ENCODE results near the gene IL1RAPL2. TPM values are rescaled to one million over a fixed set of nuclear protein-coding genes. Genes with fewer than 3 reads are reported as not detected.

Gene IL1RAPL2
- total RNA-seq, 4 donors from 2014 or later: 0.50 to 1.3 (median 0.67) TPM

DNA sequence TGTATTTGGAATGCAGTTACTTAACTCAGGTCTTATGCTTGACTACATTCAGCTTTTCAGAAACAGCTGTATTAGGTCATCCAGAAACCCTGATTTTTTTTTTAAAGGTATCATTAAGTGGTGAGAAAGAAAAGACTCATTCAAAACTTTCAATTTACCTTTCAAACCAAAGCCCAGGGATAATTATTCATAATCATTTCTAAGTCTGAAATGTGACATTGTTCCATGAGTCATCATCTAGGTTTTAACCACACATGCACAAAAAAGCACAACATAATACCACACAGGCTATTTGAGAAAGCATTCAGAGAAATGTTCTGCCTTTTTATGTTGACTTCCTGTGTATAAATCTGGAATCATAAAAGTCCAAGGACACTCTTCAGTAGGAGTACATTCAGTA lies 288.2 kb downstream of the IL1RAPL2 start:
- Histone ChIP-seq H3K9me3 (no peaks in the 10 kb centered on the region), H3K4me1 (no peaks in the 10 kb centered on the region), H3K36me3 (no peaks in the 10 kb centered on the region), H3K27ac (replicated peaks in 1 of 4) (no peak overlapping the region), H3K27me3 (no peaks in the 10 kb centered on the region), H3K4me3 (no peak overlapping the region)
- no peak for TF ChIP-seq POLR2A (IDR thresholded peaks at IDR 0.05; ENCODE audit: low read depth)
- no peak for TF ChIP-seq POLR2AphosphoS5 (IDR thresholded peaks at IDR 0.05)
- no peak for TF ChIP-seq EP300 (IDR thresholded peaks at IDR 0.05)
- TF ChIP-seq, protein P1, sequence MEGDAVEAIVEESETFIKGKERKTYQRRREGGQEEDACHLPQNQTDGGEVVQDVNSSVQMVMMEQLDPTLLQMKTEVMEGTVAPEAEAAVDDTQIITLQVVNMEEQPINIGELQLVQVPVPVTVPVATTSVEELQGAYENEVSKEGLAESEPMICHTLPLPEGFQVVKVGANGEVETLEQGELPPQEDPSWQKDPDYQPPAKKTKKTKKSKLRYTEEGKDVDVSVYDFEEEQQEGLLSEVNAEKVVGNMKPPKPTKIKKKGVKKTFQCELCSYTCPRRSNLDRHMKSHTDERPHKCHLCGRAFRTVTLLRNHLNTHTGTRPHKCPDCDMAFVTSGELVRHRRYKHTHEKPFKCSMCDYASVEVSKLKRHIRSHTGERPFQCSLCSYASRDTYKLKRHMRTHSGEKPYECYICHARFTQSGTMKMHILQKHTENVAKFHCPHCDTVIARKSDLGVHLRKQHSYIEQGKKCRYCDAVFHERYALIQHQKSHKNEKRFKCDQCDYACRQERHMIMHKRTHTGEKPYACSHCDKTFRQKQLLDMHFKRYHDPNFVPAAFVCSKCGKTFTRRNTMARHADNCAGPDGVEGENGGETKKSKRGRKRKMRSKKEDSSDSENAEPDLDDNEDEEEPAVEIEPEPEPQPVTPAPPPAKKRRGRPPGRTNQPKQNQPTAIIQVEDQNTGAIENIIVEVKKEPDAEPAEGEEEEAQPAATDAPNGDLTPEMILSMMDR (IDR thresholded peaks at IDR 0.05): no peak
- DNase-seq (ENCODE audit: extremely low spot score): no peak
- intact Hi-C loops (cut with DNase I): no loop called here

DNA sequence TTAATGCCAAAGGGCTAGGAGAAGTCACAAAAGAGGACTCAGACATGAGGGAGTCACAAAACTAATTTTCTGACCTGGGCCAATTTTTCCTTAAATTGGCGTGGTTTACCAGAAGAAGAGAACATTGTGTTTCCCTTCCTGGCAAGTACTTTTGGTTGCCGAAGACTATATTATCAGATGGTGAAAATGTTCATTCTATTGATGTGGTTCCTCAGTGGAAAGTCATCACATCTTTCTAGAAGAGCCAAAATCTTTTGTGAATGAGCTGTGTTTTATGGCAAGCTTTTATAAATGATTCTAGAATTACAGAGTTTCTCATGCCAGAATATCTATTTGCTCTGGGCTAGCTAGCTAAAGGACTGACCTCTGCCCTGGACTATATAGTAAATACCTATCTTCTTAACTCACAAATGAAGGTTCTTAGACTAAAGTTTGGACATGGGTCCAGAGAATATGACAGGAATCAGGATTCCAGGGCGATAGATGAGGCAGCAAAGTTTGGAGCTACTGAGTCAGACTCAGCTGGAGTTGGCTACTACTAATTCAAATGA lies 288.9 kb downstream of the IL1RAPL2 start:
- WGBS: 57% methylated on average over 3 of the region's 3 CpGs
- Histone ChIP-seq H3K4me1 (no peaks in the 10 kb centered on the region), H3K9me3 (no peaks in the 10 kb centered on the region), H3K36me3 (no peaks in the 10 kb centered on the region), H3K27ac (replicated peaks in 1 of 4) (no peak overlapping the region), H3K4me3 (no peak overlapping the region), H3K27me3 (no peaks in the 10 kb centered on the region)
- no peak for DNase-seq (ENCODE audit: extremely low spot score)
- TF ChIP-seq, protein P1 (IDR thresholded peaks at IDR 0.05): no peak
- TF ChIP-seq EP300 (IDR thresholded peaks at IDR 0.05): no peak
- no peak for TF ChIP-seq POLR2AphosphoS5 (IDR thresholded peaks at IDR 0.05)
- no peak for TF ChIP-seq POLR2A (IDR thresholded peaks at IDR 0.05; ENCODE audit: low read depth)
- intact Hi-C loops (cut with DNase I): no loop called here

DNA sequence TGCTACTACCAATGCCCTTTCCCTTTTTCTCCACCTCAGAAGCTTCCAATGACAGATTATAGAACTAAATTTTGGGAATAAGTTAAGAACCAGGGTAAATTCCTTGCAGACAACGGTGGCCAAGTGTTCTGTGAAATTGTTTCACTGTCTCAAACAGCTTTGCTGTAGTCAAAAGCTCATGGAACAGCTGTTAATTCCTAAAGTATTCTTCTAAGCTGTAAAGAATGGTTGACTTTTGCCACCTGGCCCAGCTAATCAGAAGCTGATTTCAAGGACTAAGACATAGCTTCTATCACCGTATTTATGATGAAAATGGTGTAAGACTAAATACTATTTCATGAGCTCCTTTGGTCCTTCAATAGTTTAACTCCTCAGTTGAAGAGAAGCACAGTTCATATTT lies 297.5 kb downstream of the IL1RAPL2 start:
- no peak overlapping the region for H3K27ac ChIP-seq (replicated peaks in 1 of 4)
- H3K4me3 ChIP-seq: no peak overlapping the region
- DNase-seq (ENCODE audit: extremely low spot score): no peak
- no peaks in the 10 kb centered on the region for H3K9me3 ChIP-seq
- intact Hi-C loops (cut with DNase I): no loop called here
- WGBS: 30% methylated on average over 2 of the region's 2 CpGs
- no peaks in the 10 kb centered on the region for H3K36me3 ChIP-seq
- no peaks in the 10 kb centered on the region for H3K27me3 ChIP-seq
- no peak for TF ChIP-seq EP300 (IDR thresholded peaks at IDR 0.05)
- TF ChIP-seq, protein P1 (IDR thresholded peaks at IDR 0.05): no peak
- TF ChIP-seq POLR2A (IDR thresholded peaks at IDR 0.05; ENCODE audit: low read depth): no peak
- TF ChIP-seq POLR2AphosphoS5 (IDR thresholded peaks at IDR 0.05): no peak
- H3K4me1 ChIP-seq: no peaks in the 10 kb centered on the region

DNA sequence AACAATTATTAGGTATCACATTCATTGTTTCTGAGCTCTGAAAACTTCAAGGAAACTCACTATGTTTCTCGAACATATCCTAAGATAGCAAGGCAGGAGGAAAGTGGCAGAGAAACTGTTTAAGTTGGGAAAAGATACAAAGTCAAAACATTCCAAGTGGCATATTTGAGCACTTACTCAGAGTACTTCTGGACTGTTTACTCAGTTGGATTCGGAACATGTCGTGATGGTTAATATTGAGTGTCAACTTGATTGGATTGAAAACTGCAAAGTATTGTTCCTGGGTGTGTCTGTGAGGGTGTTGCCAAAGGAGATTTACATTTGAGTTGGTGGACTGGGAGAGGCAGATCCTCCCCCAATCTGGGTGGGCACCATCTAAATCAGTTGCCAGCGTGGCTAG lies 298.3 kb downstream of the IL1RAPL2 start:
- H3K9me3 ChIP-seq: no peaks in the 10 kb centered on the region
- DNase-seq (ENCODE audit: extremely low spot score): no peak
- intact Hi-C loops (cut with DNase I): no loop called here
- no peaks in the 10 kb centered on the region for H3K27me3 ChIP-seq
- no peaks in the 10 kb centered on the region for H3K36me3 ChIP-seq
- TF ChIP-seq EP300 (IDR thresholded peaks at IDR 0.05): no peak
- TF ChIP-seq, protein P1 (IDR thresholded peaks at IDR 0.05): no peak
- no peak for TF ChIP-seq POLR2AphosphoS5 (IDR thresholded peaks at IDR 0.05)
- no peak for TF ChIP-seq POLR2A (IDR thresholded peaks at IDR 0.05; ENCODE audit: low read depth)
- no peak overlapping the region for H3K4me3 ChIP-seq
- H3K27ac ChIP-seq (replicated peaks in 1 of 4): no peak overlapping the region
- no peaks in the 10 kb centered on the region for H3K4me1 ChIP-seq
- WGBS: 61% methylated on average over 4 of the region's 4 CpGs

DNA sequence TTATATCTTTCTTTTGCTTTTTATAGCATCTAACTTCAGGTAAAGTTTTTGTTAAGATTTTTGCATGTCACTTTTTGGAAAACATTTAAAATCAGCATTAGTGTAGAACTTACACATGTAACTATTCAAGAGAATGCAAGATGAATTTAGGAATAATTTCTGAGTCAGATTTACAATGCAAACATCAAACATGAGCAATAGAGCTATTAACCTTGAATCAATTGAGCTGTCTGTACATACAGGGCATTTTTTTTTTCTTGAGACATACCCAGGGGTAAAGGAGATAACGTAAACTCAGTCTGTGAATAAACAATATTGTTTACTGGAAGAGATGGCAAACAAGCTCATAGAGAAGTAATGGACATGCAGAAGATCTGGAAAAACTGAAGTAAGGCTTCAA lies 311.5 kb downstream of the IL1RAPL2 start:
- intact Hi-C loops (cut with DNase I): no loop called here

More for the DNA sequence above, 311.5 kb downstream of the IL1RAPL2 start:
- H3K36me3 ChIP-seq: no peaks in the 10 kb centered on the region
- no peaks in the 10 kb centered on the region for H3K9me3 ChIP-seq
- no peak overlapping the region for H3K4me3 ChIP-seq
- 73% methylated on average over 1 of the region's 1 CpG for WGBS
- no peaks in the 10 kb centered on the region for H3K4me1 ChIP-seq
- H3K27ac ChIP-seq (replicated peaks in 1 of 4): no peak overlapping the region
- DNase-seq (ENCODE audit: extremely low spot score): no peak
- TF ChIP-seq, protein P1 (IDR thresholded peaks at IDR 0.05): no peak
- TF ChIP-seq EP300 (IDR thresholded peaks at IDR 0.05) (no peak), POLR2AphosphoS5 (IDR thresholded peaks at IDR 0.05) (no peak), POLR2A (IDR thresholded peaks at IDR 0.05; ENCODE audit: low read depth) (no peak)
- no peaks in the 10 kb centered on the region for H3K27me3 ChIP-seq

All from esophagus muscularis mucosa (tissue), 4 donors.